HG03025 (cell line): ENCODE measurements around the gene ERAL1.
"Not testable (repeated sequence)": the region's sequence is repeated elsewhere in the genome, so short reads cannot be mapped to it uniquely, and the experiment has no call there.

Experiments used
- ATAC-seq: cut with Tn5 transposase; IDR thresholded peaks from one replicate; pipeline ENCODE4 v1.9.1; 2021; ENCODE audit warnings: mild to moderate bottlenecking, moderate library complexity; ENCODE audit not compliant: unreplicated experiment, low FRiP score

ERAL1 gene

DNA sequence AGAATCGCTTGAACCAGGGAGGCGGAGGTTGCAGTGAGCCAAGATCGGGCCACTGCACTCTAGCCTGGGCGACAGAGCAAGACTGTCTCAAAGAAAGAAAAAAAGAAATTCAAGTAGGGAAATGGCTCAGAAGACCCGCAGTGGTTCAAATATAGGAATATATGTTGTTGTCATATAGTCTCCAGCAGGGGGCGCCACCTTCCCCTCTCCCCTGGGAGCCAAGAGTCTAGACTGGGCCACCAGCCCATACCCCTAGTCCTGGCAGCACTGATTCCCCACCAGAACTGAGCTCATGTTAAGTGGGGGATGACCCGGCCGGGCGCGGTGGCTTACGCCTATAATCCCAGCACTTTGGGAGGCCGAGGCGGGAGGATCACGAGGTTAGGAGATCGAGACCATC, 6.1 kb upstream of the ERAL1 start:
- ATAC-seq: not testable (repeated sequence)

DNA sequence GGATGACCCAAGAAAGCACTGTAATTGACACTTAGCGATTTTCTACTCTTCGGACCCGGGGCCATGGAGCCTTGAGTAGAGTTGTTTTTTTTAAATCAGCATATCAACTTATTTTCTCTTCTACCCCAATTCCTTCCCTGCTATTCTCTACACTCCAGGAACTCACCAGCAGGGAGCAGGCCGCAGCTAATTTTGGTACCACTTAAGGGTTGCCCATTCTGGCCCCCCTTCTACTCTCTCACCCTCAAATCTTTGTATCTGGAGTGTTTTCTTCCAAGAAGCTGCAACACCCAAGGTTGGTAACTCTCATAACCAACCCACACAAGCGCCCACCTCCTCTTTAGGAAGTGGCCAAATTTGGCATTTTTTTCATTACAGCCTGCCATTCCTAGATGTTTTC, 5.5 kb upstream of the ERAL1 start:
- ATAC-seq: no peak

DNA sequence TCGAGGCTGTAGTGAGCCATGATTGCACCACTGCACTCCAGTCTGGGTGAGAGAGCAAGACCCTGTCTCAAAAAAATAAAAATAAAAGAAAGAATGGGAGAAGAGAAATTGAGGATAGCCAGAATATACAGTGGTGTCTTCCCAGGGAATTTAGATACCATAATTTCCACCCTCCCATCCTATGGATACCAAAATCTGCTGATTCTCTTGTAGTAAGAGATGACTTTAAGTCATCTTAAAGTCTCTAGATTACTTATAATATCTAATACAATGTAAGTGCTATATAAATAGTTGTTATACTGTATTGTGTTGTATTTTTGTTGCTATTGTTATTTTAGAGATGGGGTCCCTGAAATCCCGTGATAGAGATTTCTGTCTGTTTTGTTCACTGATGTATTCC, 1.5 kb upstream of the ERAL1 start:
- no peak for ATAC-seq

DNA sequence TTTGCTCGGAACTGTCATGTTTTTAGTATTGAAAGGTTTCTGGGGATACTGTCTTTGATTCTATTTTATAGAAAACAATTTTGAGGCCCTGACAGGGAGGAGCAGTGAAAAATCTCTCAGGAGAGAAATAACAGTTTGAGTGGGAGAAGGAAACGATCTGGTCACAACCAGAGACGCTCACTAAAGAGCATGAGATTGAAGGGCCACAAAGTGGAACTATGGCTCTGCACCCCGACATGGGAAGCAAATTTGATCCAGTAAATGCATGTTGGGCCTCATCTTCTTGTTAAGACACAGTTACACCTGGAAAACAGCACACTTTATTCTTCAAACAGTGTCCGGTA, 492 bp downstream of the ERAL1 start:
- no peak for ATAC-seq

DNA sequence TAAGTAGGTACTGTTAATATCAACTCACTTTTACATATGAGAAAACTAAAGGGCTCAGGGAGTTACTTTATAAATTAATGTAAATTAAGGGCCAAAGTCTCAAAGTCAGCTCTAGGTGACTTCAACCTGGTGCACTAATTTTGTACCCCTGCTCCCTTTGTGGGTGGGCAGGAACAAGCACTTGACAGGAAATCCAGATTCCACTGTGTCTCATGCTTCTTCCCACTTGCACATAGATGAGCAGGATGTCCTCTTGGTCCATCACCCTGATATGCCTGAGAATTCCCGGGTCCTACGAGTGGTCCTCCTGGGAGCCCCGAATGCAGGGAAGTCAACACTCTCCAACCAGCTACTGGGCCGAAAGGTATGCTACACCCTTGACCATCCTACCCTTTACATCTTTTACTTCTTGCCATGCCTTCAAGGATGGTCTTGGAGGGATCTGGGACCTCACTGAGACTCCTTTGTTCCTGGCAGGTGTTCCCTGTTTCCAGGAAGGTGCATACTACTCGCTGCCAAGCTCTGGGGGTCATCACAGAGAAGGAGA, 1.3 kb downstream of the ERAL1 start:
- no peak for ATAC-seq

DNA sequence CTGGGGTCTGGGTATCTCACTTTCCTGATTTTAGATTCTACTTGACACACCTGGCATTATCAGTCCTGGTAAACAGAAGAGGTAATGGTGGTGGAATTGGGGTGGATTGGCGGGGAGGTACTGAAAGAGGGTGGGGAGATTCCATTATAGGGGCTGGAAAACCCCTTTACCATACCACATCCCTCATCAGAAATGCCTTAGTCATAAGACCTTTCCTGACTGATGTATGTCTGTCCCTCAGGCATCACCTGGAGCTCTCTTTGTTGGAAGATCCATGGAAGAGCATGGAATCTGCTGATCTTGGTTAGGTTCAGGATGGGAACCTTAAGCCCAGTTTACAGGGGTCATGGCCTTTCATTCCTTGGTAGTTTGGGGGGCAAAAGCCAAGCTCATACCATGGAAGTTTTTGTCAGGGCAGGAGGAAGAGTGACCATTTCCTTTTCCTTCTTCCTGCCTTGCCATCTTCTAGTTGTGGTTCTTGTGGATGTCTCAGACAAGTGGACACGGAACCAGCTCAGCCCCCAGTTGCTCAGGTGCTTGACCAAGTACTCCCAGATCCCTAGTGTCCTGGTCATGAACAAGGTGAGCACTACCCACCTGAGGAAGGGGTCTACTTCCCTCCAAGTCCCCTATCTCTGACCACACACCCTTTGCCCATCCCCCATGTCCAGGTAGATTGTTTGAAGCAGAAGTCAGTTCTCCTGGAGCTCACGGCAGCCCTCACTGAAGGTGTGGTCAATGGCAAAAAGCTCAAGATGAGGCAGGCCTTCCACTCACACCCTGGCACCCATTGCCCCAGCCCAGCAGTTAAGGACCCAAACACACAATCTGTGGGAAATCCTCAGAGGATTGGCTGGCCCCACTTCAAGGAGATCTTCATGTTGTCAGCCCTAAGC, 3.3 kb downstream of the ERAL1 start:
- no peak for ATAC-seq

DNA sequence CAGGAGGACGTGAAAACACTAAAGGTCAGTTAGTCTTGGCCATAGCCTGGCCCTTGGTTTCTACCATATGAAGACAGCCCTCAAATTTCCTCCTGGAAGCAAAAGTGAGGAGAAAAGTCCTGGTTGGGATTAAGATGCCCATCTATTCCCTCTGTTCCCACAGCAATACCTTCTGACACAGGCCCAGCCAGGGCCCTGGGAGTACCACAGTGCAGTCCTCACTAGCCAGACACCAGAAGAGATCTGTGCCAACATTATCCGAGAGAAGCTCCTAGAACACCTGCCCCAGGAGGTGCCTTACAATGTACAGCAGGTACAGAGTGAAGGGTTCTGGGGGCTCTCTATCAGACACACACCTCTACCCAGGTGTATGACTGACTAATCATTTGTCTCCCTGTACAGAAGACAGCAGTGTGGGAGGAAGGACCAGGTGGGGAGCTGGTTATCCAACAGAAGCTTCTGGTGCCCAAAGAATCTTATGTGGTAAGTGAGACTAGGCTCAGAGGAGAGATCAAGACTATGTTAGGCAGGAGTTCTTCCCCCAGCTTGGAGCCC, 4.1 kb downstream of the ERAL1 start:
- no peak for ATAC-seq

DNA sequence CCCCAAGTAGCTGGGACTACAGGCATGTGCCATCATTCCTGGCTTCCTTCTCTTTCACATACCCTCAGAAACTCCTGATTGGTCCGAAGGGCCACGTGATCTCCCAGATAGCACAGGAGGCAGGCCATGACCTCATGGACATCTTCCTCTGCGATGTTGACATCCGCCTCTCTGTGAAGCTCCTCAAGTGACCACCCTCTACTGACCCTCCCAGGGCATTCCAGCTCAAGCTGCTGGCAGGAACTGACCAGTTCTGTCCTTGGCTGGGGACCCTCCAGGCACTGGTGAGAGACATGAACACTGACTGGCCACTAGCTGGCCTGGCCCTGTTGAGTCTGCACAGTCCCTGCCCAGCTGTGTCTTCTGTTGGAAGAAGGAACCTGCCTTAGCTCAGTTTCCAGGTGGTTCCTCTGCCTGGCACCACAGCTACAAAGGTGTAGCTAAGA, 5.6 kb downstream of the ERAL1 start:
- no peak for ATAC-seq

DNA sequence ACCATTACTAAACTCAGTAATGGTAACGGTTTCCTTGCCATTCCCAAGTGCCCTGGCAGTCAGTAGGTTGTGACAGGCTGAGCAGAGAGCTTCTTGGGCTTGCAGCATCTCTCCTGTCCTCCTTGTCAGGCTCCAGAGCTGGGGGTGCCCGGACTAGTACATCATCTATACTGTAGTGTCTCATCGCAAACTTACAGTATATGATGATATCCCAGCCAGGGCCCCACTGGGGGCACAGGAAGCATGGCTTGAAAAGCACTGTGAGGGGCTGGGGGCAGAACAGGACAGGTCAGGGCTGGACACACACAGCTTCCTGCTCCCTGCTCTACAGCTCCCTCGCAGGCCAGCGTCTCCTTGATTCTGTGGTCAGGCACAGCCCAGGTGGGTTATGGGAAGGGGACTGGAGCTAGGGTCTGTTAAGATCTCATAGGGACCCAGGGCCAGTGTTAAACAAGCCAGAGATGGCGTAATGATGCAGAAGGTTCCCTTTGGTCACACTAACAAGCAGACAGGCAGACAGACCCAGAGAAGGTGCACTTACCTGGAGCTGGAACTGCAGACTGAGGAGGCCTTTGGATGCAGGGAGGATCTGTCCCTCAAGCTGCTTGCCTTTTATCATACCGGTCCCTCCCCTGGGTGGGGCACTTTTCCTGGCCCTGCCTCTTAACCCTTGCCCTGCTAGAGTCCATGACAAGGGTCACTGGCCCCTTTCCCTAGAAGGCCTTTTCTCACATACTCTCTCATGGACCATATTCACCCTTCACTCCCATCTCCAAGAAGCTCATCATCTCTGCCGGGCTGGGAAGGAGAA, 6.8 kb downstream of the ERAL1 start:
- no peak for ATAC-seq

DNA sequence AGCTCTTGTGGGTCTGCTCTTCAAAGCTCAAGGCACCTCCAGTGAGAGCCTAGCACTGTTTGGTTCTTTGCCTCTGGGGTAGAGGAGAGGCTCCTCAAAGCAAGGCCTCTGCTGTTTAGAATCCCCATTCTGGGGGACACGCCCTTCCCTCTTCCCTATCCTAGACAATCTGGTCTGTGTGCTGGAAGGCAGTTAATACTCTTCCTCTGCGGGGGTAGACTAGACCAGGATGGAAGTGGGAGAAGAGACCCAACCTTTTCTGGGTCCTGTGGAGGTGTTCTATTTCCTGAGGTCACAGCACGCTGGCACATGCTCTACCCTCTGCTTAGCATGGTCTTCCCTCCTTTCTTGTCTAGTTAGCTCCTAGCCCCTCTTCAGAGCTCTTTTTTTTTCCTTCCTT, 7.7 kb downstream of the ERAL1 start:
- no peak for ATAC-seq

DNA sequence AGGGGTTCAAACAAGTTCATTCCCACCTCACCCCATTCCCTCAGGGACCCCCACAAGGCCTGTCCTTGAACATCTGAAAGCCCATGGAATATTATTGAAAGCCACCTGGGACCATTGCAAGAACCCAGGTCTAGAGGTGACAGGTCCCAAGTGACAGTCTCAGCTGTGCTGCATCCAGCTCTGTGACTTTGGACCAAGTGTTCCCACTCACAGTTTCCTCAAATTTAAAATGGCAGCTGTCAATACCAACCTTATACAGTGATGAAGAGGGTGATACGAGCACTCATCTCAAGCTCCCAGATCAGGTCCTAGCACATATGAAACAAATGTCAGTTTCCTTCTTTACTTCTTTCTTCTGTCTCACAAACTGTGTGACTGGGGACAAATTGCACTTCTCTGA, 9.1 kb downstream of the ERAL1 start:
- no peak for ATAC-seq

DNA sequence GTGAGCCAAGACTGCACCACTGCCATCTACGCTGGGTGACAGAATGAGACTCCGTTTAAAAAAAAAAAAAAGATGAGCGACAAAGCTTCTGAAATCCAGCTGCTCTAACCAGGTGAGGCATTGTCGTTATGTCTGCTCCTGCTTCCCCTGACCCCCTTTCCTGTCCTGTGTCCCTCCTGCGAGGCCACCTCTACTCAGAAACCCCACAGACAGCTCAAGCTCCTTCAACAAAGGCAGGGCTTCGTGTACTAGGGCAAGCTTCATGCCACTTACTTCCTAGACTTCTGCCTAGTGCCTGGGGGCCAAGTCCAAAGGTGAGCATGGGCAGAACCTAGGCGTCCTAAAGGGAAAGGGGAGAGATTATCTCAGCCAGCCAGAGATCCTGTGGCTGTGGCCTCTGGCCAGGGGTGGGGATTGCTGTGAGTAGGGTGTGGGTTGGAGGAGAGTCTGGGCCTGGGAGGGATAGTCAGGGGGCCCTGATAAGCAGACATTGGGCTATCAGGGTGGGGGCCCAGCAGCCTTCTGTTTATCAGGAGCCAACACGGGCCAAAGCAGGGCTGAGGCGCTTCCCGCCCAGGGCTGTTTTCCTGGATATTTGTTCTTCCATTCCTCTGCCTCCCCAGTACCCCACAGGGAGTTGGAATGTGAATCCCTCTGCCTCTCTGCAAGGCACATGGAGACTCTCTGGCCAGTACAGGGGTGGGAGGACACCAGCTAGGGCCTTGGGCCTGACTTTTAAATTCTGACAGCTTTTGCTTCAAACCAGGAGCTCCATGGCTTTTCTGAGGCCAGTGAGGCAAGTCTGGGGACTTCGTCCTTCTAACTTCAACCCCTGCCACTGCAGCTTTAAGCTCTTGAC, 10.4 kb downstream of the ERAL1 start:
- no peak for ATAC-seq

DNA sequence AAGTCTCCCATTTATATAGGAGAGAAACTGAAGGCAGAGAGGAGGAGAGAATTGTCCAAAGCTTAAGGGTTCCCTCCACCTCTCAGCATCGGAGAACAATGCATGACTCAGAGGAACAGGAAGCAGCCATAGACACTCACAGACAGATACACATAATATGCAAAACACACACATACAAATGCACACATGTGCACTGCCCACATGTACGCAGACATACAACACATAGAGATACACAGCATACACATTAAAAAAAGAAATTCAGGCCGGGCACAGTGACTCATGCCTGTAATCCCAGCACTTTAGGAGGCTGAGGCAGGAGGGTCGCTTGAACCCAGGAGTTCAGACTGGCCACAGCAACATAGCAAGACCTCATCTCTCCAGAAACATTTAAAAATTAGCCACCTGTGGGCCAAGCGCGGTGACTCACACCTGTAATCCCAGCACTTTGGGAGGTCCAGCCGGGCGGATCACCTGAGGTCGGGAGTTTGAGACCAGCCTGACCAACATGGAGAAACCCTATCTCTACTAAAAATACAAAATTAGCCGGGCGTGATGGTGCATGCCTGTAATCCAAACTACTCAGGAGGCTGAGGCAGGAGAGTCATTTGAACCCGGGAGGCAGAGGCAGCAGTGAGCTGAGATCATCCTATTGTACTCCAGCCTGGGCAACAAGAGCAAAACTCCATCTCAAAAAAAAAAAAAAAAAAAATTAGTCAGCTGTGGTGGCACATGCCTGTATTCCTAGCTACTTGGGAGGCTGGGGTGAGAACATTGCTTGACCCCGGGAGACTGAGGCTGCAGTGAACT, 11.3 kb downstream of the ERAL1 start:
- ATAC-seq: no peak

DNA sequence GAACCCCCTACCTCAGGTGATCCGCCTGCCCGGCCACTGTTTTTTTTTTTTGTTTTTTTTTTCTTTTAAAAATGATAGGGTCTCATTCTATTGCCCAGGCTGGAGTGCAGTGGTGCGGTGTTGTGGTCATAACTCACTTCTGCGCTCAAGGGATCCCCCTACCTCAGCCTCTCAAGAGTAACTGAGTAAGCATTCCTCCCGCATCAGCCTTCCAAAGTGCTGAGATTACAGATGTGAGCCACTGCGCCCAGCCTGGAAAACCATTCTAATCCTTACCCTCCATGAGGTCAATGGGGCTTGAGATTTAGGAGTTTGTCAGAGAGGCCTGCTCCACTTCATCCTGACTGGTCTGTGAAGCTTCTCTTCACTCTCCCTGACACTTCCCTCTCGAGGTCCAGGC, 12.5 kb downstream of the ERAL1 start:
- ATAC-seq: no peak

DNA sequence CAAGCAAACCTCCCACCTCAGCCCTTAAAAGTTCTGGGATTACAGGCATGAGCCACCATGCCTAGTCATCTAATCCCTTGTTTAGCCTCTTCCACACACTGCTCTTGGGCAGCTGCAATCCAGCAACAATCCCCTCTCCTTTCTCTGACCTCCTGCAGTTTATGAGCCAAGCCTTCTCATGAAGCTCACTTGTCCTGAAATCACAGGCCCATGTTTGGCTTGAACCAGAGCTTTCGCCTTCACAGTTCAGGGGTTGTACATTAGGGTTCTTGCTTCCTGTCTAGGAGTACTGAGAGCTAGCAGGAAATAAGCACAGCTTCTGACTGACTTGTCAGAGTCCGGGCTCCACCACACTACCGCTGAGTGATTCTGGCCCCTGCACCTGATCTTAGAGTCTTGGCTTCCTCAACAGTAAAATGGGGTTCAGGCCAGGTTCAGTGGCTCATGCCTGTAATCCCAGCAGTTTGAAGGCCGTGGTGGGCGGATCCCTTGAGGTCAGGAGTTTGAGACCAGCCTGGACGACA, 16.3 kb downstream of the ERAL1 start:
- ATAC-seq: no peak

DNA sequence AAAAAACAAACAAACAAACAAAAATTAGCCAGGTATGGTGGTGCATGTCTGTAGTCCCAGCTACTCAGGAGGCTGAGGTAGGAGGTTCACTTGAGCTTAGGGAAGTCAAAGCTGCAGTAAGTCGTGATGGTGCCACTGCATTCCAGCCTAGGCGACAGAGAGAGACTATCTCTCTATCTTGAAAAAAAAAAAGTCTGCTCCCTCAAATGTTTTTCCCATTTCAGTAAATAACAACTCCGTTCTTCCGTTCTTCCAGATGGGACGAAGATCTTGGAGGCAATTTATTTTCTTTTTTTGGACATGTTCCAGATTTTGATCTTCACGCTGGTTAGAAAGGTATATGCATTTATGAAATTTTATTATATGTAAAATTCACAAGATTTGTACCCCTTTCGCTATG, 19.0 kb downstream of the ERAL1 start:
- no peak for ATAC-seq

DNA sequence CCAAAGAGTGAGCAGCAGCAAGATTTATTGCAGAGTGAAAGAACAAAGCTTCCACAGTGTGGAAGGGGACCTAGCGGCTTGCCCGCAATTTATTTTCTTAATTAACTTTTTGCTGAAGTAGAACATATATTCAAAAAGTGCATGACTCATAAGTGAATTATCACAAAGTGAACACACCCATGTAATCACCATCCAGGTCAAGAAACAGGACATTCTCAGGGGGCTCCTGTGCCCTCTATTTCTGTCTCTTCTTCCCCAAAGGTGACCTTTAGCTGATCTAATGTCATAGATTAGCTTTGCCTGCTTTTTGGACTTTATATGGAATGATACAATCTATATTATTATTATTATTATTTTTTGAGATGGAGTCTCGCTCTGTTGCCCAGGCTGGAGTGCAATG, 19.9 kb downstream of the ERAL1 start:
- no peak for ATAC-seq

DNA sequence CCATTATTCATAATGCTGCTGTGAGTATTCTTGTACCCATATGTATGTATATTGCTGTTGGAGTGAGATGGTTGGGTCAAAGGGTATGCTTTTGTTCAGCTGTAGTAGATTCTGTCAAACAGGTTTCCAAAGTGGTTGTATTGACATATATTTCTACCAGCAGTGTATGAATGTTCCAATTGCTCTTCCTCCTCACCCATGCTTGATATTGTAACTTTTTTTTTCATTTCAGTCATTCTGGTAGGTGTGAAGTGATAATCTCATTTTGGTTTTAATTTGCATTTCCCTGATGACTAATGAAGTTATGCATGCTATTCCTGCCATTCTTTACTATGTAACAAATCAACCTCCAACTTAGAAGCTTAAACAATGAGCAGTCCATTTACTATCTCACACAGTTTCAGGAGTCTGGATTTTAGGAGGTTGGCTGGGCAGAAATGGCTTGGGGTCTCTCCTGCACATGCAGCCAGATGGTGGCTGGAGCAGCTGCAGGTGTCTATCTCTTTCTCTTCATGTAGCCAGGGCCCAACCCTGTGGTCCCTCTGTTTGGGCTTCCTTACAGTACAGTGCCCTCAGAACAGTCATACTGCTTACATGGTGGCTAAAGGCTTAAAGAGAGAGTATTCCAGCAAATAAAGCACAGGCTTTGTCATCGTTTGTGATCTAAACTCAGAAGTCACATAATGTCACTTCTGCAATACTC, 21.2 kb downstream of the ERAL1 start:
- no peak for ATAC-seq
